RWPE2 (cell line): ENCODE measurements around the gene SPCS2.

Source experiments
- ATAC-seq: fragments of 200-7000 bp; cut with Tn5 transposase; 3 replicates; pipeline ENCODE4 v1.9.1; 2021; ENCODE audit warnings: low read depth
- DNase-seq: peaks from one replicate; pipeline ENCODE4 v3.0.0-alpha.2; 2020; ENCODE audit warnings: low spot score
- H3K27ac ChIP-seq: fragments of 450-650 bp; 2 replicates; pipeline ENCODE4 v1.5.1; 2017; ENCODE audit warnings: mild to moderate bottlenecking; ENCODE audit not compliant: poor library complexity, severe bottlenecking
- H3K27me3 ChIP-seq: fragments of 250-450 bp; sonication (Bioruptor Pico); 2 replicates; pipeline ENCODE4 v1.5.1; 2021; ENCODE audit warnings: mild to moderate bottlenecking, moderate library complexity; ENCODE audit not compliant: insufficient read depth, poor library complexity, severe bottlenecking
- H3K36me3 ChIP-seq: fragments of 250-450 bp; sonication (Bioruptor Pico); 2 replicates; pipeline ENCODE4 v1.5.1; 2020; ENCODE audit warnings: low read depth, mild to moderate bottlenecking, moderate library complexity
- H3K4me1 ChIP-seq: fragments of 250-450 bp; sonication (Bioruptor Pico); 2 replicates; pipeline ENCODE4 v1.5.1; 2021; ENCODE audit warnings: mild to moderate bottlenecking, moderate library complexity; ENCODE audit not compliant: insufficient read depth, poor library complexity, severe bottlenecking
- H3K4me3 ChIP-seq: fragments of 250-450 bp; sonication (Bioruptor Pico); 2 replicates; pipeline ENCODE4 v1.5.1; 2021; ENCODE audit warnings: mild to moderate bottlenecking, moderate library complexity; ENCODE audit not compliant: severe bottlenecking
- H3K9me3 ChIP-seq: fragments of 250-450 bp; sonication (Bioruptor Pico); 2 replicates; pipeline ENCODE4 v1.5.1; 2021; ENCODE audit warnings: mild to moderate bottlenecking, moderate library complexity; ENCODE audit not compliant: severe bottlenecking
- CTCF ChIP-seq: fragments of 450-650 bp; IDR thresholded peaks from one replicate; pipeline ENCODE4 v1.5.1; 2017; ENCODE audit warnings: mild to moderate bottlenecking, moderate library complexity; ENCODE audit not compliant: poor library complexity, severe bottlenecking

SPCS2 gene

GRCh38 chr11:74936087-74936486 is 13.0 kb upstream of the SPCS2 start:
- H3K4me1 ChIP-seq, result peaks cover 12% of the 10 kb centered on the region
- H3K36me3 ChIP-seq, result peaks cover 43% of the 10 kb centered on the region
- DNase-seq (no peak), ATAC-seq (no peak)
- TF ChIP-seq CTCF, result no peak
- no peak overlapping the region for H3K4me3 ChIP-seq
- no peaks in the 10 kb centered on the region for H3K27me3 ChIP-seq
- H3K9me3 ChIP-seq, result no peaks in the 10 kb centered on the region
- no peak overlapping the region for H3K27ac ChIP-seq

- H3K4me3 ChIP-seq, result no peak overlapping the region
- H3K27ac ChIP-seq, result no peak overlapping the region
- peaks cover 50% of the 10 kb centered on the region for H3K36me3 ChIP-seq
- DNase-seq, result no peak
- ATAC-seq, result no peak
- H3K4me1 ChIP-seq, result peaks cover 12% of the 10 kb centered on the region
- TF ChIP-seq CTCF, result no peak
- no peaks in the 10 kb centered on the region for H3K27me3 ChIP-seq
- H3K9me3 ChIP-seq, result no peaks in the 10 kb centered on the region
Measured at GRCh38 chr11:74936976-74937375, 12.1 kb upstream of the SPCS2 start.

- TF ChIP-seq CTCF, result no peak
- Histone ChIP-seq H3K4me1 (peaks cover 13% of the 10 kb centered on the region), H3K4me3 (no peak overlapping the region), H3K9me3 (no peaks in the 10 kb centered on the region), H3K27me3 (no peaks in the 10 kb centered on the region), H3K36me3 (peaks cover 43% of the 10 kb centered on the region), H3K27ac (no peak overlapping the region)
- no peak for DNase-seq
- ATAC-seq, result no peak
Measured at GRCh38 chr11:74937696-74938475, 11.2 kb upstream of the SPCS2 start.

- DNase-seq (no peak), ATAC-seq (no peak)
- Histone ChIP-seq H3K4me1 (peaks cover 28% of the 10 kb centered on the region), H3K36me3 (peaks cover 39% of the 10 kb centered on the region), H3K27me3 (no peaks in the 10 kb centered on the region), H3K4me3 (no peak overlapping the region), H3K27ac (peak overlapping the region; percentile 92), H3K9me3 (no peaks in the 10 kb centered on the region)
- no peak for TF ChIP-seq CTCF
Measured at GRCh38 chr11:74941492-74941891, 7.6 kb upstream of the SPCS2 start.

GRCh38 chr11:74942073-74942759 is 6.8 kb upstream of the SPCS2 start:
- no peak for TF ChIP-seq CTCF
- no peak overlapping the region for H3K4me3 ChIP-seq
- no peaks in the 10 kb centered on the region for H3K9me3 ChIP-seq
- no peaks in the 10 kb centered on the region for H3K27me3 ChIP-seq
- H3K27ac ChIP-seq, result peak overlapping the region; percentile 92
- DNase-seq (no peak), ATAC-seq (no peak)
- peaks cover 34% of the 10 kb centered on the region for H3K36me3 ChIP-seq
- peaks cover 28% of the 10 kb centered on the region for H3K4me1 ChIP-seq
